GM19452 (cell line): Measurements from ENCODE around the gene TIMP1.
"Not testable (repeated sequence)": the region's sequence is repeated elsewhere in the genome, so short reads cannot be mapped to it uniquely, and the experiment has no call there.

Experiments
- ATAC-seq: cut with Tn5 transposase; IDR thresholded peaks from one replicate; pipeline ENCODE4 v1.9.1; 2021; ENCODE audit not compliant: unreplicated experiment

Gene TIMP1

GRCh38 chrX:47597222-47597621, 15.0 kb downstream of the TIMP1 start:
- no peak for ATAC-seq

DNA sequence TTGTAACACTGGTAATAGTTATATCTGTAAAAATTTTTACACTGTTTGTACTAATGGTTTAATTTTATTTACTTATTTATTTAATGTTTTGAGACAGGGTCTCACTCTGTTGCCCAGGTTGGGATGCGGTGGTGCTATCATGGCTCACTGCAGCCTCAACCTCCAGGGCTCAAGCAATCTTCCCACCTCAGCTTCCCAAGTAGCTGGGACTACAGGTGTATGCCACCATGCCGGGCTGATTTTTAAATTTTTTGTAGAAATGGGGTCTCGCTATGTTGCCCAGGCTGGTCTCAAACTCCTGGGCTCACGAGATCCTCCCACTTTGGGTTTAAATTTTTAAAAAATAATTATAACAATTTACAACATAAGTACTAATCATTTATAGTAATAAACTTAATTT, 20.9 kb downstream of the TIMP1 start:
- not testable (repeated sequence) for ATAC-seq

DNA sequence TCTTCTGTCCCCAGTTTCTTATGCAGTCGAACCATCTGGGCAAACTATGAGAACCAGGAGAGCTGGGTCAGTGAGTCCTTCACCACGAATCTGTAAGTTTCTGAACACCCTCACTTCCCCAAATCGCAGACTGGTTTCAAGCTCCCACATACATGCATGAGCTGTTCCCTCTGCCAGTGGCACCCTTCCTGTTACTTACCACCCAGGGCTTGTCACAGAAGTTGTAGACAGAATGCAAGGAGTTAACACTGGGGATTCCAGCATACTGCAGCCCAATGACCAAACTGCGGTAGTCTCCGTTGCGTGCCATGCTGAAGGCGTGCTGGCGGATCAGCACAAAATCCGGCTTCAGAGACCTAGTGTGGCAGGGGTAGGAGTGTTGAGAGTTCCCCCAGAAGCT, 22.8 kb downstream of the TIMP1 start:
- no peak for ATAC-seq

GRCh38 chrX:47607091-47607490, 24.9 kb downstream of the TIMP1 start:
- ATAC-seq: no peak

GRCh38 chrX:47608130-47608810, 26.0 kb downstream of the TIMP1 start:
- ATAC-seq: no peak

GRCh38 chrX:47610511-47610910, 28.3 kb downstream of the TIMP1 start:
- ATAC-seq: no peak

GRCh38 chrX:47611489-47611888, 29.3 kb downstream of the TIMP1 start:
- ATAC-seq: no peak

- ATAC-seq: no peak
Observed at GRCh38 chrX:47611926-47612325, 29.7 kb downstream of the TIMP1 start.

DNA sequence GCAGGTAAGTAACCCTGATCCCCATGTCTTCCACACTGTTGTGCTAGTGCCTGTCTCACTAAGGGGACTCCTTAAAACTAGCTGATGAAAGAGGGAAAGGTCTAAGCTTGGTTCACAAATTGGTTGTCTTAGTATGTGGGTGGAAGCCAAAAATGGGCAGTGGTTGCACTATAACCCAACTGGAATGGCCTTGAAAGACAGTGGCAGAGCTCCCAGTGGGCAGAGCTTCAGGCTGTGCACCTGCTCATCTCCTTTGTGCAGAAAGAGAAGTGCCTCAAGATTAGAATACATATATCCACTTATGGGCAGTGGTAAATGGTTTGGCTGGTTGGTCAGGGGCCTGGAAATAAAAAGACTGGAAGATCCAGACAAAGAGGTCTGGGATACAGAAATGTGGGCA, 30.2 kb downstream of the TIMP1 start:
- no peak for ATAC-seq

GRCh38 chrX:47613082-47613481, 30.8 kb downstream of the TIMP1 start:
- ATAC-seq: no peak

DNA sequence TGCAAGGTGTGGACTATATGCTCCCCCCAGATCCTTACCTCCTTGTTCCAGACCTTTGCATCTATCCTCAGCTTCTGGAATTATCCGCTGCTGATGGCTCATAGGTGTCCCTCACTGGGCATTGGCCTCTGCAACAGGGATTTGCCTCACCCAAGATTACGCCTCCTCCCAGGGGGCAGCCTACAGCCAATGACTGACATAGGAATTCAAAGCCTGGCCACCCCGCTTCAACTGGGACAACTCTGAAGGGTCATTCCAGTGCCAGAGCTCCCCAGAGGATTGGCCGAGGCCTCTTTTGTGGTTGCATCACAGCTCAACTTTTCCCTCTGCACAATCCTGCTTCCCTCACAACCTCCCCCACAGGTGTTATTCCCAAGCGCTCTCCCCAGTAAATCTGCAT, 32.4 kb downstream of the TIMP1 start:
- ATAC-seq: no peak

DNA sequence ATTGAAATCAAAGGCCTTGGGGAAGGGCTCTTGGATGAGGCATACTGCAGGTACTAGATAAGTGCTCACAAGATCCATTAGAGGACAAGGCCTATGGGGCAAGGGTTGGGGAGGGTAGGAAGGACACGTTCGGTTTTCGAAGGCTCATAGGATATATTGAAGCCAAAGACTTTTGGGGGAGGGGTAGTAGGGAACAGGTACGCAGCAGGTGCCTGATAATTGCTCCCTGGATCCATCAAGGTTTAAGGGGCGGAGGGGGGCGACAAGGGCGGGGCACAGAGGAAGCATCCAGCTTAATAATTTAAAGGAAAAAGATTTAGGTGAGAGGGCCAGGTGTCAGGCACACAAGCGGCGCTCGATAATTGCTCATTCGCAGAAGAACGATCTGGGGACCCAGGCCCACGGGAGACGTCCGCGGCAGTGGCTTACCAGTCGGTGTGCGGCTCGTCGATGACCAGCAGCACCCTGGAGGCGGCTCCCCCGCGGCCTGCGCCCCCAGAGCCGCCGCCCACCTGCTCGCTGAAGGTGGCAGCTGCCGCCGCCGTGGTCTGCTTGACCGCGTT, 36.8 kb downstream of the TIMP1 start:
- no peak for ATAC-seq

GRCh38 chrX:47619486-47620302, 37.5 kb downstream of the TIMP1 start, which contains the start of gene SYN1:
Gene SYN1 (minus strand): TSS chrX:47619857. CDS start chrX:47619728, 129 bp downstream.
- ATAC-seq: peak; percentile 82

DNA sequence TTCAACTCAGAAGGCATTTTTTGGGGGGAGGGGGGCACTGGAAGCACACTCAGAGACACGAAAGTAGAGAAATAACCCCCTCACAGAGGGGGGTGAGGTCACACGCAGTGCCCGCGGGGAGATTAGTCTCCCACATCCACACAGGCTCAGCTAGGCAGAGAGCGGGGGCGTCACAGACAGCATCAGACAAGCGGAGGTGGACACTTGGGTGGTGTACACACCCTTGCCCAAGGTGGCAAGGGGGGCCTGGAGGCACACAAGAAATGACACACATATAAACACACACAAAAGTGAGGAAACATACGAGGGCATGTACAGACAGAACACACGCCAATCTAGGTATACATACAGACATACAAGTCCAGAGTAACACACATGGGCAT, 38.1 kb downstream of the TIMP1 start:
- ATAC-seq: no peak

GRCh38 chrX:47621851-47622250, 39.6 kb downstream of the TIMP1 start:
- ATAC-seq: no peak

GRCh38 chrX:47623540-47624027, 41.3 kb downstream of the TIMP1 start:
- ATAC-seq: no peak

DNA sequence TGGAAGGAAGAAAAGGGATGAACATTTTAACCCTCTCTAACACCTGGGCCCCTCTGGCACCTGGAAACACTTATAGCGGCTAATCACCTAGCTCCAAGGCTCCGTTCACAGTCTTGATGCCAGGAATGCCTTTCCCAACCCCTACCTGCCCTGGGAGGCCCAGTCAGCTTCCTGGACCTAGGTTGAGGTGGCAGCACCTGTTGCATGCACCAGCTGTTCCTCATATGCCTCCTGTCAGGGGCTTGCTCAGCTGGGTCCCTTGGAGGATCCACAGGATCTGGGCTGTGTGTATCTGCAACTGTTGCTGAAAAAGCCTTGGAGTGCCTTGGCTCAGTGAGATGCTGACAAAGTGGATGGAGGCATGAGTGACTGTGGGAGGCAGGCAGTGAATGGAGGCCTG, 43.1 kb downstream of the TIMP1 start:
- ATAC-seq: no peak

- ATAC-seq: no peak
Observed at GRCh38 chrX:47628982-47629381, 46.7 kb downstream of the TIMP1 start.

DNA sequence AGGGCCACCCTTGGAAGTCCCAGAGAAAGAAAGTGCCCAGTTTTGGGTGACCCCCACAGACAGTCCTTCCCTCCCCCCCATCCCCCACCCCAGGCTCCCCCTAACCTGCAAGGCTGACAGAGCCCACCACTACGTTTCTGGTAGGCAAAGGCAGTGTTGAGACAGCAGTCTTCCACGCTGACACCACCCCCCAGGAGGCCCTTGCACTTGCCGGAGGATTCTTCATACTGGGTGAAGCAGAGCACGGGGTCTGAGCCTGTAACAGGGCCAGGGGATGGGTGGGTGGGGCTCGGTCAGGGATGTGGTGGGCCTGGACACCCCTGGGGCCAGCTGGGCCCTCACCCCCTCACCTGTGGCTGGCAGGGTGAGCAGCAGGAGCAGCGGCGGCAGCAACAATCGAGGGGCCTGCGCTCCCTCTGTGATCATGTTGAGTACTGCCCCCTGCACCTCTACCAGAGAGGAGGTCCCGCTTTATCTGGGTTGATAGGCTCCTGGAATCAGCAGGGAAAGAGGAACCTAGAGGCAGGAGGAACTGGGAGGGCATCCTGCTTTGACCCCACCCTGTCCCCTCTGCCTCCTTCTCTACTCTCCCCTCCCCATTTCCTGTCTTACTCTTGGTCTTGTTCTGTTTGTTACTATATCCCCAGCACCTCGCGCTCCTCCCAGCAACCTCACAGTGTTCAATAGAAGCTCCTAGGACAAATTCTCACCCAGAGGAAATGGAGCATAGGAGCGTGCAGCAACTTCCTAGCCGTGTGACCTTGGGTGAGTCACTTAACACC, 47.4 kb downstream of the TIMP1 start, which contains the start of gene CFP:
Gene CFP (minus strand): TSS at position 512 of the 782 bp plus-strand sequence. CDS start 86 bp downstream, at position 426.
- no peak for ATAC-seq

- ATAC-seq: no peak
Observed at GRCh38 chrX:47631676-47632075, 49.4 kb downstream of the TIMP1 start.

DNA sequence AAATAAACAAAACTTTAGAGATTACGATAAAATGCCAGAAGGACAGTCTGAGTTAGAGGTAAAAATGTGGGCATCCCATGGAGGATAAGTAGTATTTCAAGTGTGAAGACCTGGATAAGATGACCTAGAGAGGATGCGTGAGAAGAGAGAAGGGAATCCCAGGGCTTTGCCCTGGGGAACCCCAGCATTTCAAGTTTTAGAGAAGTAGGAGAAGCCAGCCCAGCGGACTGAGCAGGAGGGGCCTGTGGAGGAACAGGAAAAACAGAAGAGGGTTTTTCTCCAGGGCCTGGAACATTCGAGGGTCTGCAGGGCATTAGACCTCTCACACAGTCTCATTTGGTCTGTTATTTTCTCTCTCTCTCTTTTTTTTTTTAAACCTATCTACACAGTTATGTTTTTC, 50.4 kb downstream of the TIMP1 start:
- no peak for ATAC-seq
